GM19438 (cell line): ENCODE measurements around the gene NUP210.
A peak's percentile ranks its signal among the peaks of the same experiment; 100 is the strongest.

Experiments used
- ATAC-seq: cut with Tn5 transposase; IDR thresholded peaks from one replicate; pipeline ENCODE4 v1.9.1; 2021; ENCODE audit warnings: low read depth; ENCODE audit not compliant: unreplicated experiment

NUP210 gene

GRCh38 chr3:13407926-13408325, 12.2 kb downstream of the NUP210 start:
- no peak for ATAC-seq

- ATAC-seq = no peak
Measured at GRCh38 chr3:13407475-13407874, 12.6 kb downstream of the NUP210 start.

GRCh38 chr3:13406190-13406589, 13.9 kb downstream of the NUP210 start:
- no peak for ATAC-seq

GRCh38 chr3:13405614-13406013, 14.5 kb downstream of the NUP210 start:
- ATAC-seq = no peak

- no peak for ATAC-seq
Measured at GRCh38 chr3:13404626-13405452, 15.3 kb downstream of the NUP210 start.

GRCh38 chr3:13403847-13404246, 16.3 kb downstream of the NUP210 start:
- no peak for ATAC-seq

GRCh38 chr3:13403213-13403819, 16.8 kb downstream of the NUP210 start:
- ATAC-seq = no peak

- no peak for ATAC-seq
Measured at GRCh38 chr3:13401149-13401548, 19.0 kb downstream of the NUP210 start.

GRCh38 chr3:13400114-13400673, 19.9 kb downstream of the NUP210 start:
- ATAC-seq = no peak

GRCh38 chr3:13399603-13400002, 20.5 kb downstream of the NUP210 start:
- ATAC-seq = no peak

- no peak for ATAC-seq
Measured at GRCh38 chr3:13397316-13397715, 22.8 kb downstream of the NUP210 start.

GRCh38 chr3:13394363-13394762, 25.8 kb downstream of the NUP210 start:
- no peak for ATAC-seq

- no peak for ATAC-seq
Measured at GRCh38 chr3:13393427-13394360, 26.4 kb downstream of the NUP210 start.

GRCh38 chr3:13391308-13391707, 28.8 kb downstream of the NUP210 start:
- ATAC-seq = no peak

GRCh38 chr3:13389378-13389777, 30.7 kb downstream of the NUP210 start:
- no peak for ATAC-seq

GRCh38 chr3:13388816-13389215, 31.3 kb downstream of the NUP210 start:
- ATAC-seq = no peak

GRCh38 chr3:13385373-13385965, 34.7 kb downstream of the NUP210 start:
- ATAC-seq = no peak

- ATAC-seq = no peak
Measured at GRCh38 chr3:13380971-13381370, 39.2 kb downstream of the NUP210 start.

- no peak for ATAC-seq
Measured at GRCh38 chr3:13379201-13379830, 40.8 kb downstream of the NUP210 start.

GRCh38 chr3:13378155-13378554, 42.0 kb downstream of the NUP210 start:
- peak; percentile 60 for ATAC-seq
